ENCODE results near the gene DOK4. TPM values are rescaled to one million over a fixed set of nuclear protein-coding genes. Genes with fewer than 3 reads are reported as not detected.

Gene DOK4
- total RNA-seq, 1 experiment from 2014 or later, result 13.1 TPM

- H4K20me1 ChIP-seq (ENCODE audit: control insufficient read depth, insufficient read depth, insufficient read length), result no peaks in the 10 kb centered on the region
- H3K27ac ChIP-seq (ENCODE audit: insufficient read length, low read depth, low read length), result no peak overlapping the region
- H3K23ac ChIP-seq (ENCODE audit: insufficient read length, low read depth, low read length), result no peak overlapping the region
- no peak overlapping the region for H2BK15ac ChIP-seq (ENCODE audit: low read depth, low read length)
- no peaks in the 10 kb centered on the region; the same call in 1 of the 2 replicates for H3K4me1 ChIP-seq (ENCODE audit: insufficient read depth, low read length)
- Mint-ChIP-seq H3K4me3 (no peak overlapping the region), H3K9me3 (no peaks in the 10 kb centered on the region), H3K27ac (peak overlapping the region in 1 of 3 experiments; percentile 34; a peak in 1 of 7 replicates), H3K27me3 (ENCODE audit: low read depth) (peaks cover 9% of the 10 kb centered on the region), H3K4me1 (peaks cover 9 to 13% of the 10 kb centered on the region in 2 experiments), H3K36me3 (ENCODE audit: insufficient read depth in 1 of 3, low read depth in 3 of 3) (no peaks in the 10 kb centered on the region)
- H3K56ac ChIP-seq (ENCODE audit: insufficient read length, low read depth, low read length), result no peak overlapping the region
- H3K9ac ChIP-seq (ENCODE audit: extremely low read depth, insufficient read length, low read length), result no peak overlapping the region
- H2BK5ac ChIP-seq (ENCODE audit: insufficient read length, low read length), result no peak overlapping the region
- no peak overlapping the region for H4K91ac ChIP-seq (ENCODE audit: insufficient read length, low read depth, low read length)
- H2BK20ac ChIP-seq (ENCODE audit: low read depth, low read length, poor library complexity, severe bottlenecking), result no peak overlapping the region
- no peak overlapping the region for H3T11ph ChIP-seq (ENCODE audit: low read length)
- no peak overlapping the region for H3K14ac ChIP-seq (ENCODE audit: insufficient read depth, low read length)
- no CpG with 5 or more reads among the region's 12 CpGs for WGBS (ENCODE audit: extremely low coverage, insufficient read length, low lambda C conversion rate)
- no peak overlapping the region for H2BK120ac ChIP-seq (ENCODE audit: low read depth, low read length, poor library complexity, severe bottlenecking)
- H3K9me3 ChIP-seq (ENCODE audit: control insufficient read depth, low read depth, low read length), result no peaks in the 10 kb centered on the region
- H4K5ac ChIP-seq (ENCODE audit: insufficient read length, low read depth, low read length), result no peak overlapping the region
- no peak overlapping the region for H3K4me2 ChIP-seq (ENCODE audit: insufficient read depth, insufficient read length, low read length)
- H3K79me1 ChIP-seq (ENCODE audit: insufficient read depth, low read depth, low read length, poor library complexity, severe bottlenecking), result no peaks in the 10 kb centered on the region
- no peaks in the 10 kb centered on the region for H3K27me3 ChIP-seq (ENCODE audit: insufficient read depth, low read length)
- H2AK5ac ChIP-seq (ENCODE audit: insufficient read length, low read length), result no peak overlapping the region
- no peak overlapping the region for H2AFZ ChIP-seq (ENCODE audit: low read length)
- no peak overlapping the region for H3K4ac ChIP-seq (ENCODE audit: low read depth, low read length)
- no peak for TF ChIP-seq CTCF (conservative IDR thresholded peaks at IDR 0.05)
- no peak overlapping the region for H4K8ac ChIP-seq (replicated peaks; ENCODE audit: insufficient read length, low read depth, low read length)
- no peaks in the 10 kb centered on the region for H3K23me2 ChIP-seq (ENCODE audit: insufficient read length, low read depth, low read length, poor library complexity, severe bottlenecking)
- no peaks in the 10 kb centered on the region for H3K79me2 ChIP-seq (ENCODE audit: insufficient read depth, low read length)
- no peak overlapping the region for H2BK12ac ChIP-seq (ENCODE audit: insufficient read length, low read depth, low read length)
- H3K18ac ChIP-seq (ENCODE audit: insufficient read length, low read depth, low read length), result no peak overlapping the region
- no peak for DNase-seq
These were observed 15.9 kb upstream of the DOK4 start for GRCh38 chr16:57502048-57502775.

All from H9 (cell line).